ENCODE measurements around the gene FGF12.

The FGF12 gene

DNA sequence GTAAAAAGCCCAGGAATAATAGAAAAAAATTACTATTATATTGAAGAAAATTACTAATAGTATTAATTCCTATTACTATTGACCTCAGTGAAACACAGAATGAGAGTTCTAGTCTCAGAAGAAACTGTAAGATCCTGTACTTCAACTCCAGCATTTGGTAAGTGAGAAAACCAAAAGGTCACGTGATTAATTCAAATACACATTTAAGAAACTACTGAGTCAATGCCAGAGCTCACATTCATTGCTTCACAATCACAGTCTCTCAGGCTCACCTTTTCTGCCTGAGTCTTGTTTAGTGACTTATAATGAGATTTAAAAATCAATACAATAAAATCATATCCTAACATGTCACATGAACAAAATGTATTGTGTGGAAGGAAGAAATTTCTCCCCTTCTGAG lies 556.1 kb downstream of the FGF12 start:
- no peak for DNase-seq

- no peak for DNase-seq
Measured at GRCh38 chr3:192170659-192171058, 556.7 kb downstream of the FGF12 start.

- no peak for DNase-seq
Measured at GRCh38 chr3:192170031-192170430, 557.3 kb downstream of the FGF12 start.

DNA sequence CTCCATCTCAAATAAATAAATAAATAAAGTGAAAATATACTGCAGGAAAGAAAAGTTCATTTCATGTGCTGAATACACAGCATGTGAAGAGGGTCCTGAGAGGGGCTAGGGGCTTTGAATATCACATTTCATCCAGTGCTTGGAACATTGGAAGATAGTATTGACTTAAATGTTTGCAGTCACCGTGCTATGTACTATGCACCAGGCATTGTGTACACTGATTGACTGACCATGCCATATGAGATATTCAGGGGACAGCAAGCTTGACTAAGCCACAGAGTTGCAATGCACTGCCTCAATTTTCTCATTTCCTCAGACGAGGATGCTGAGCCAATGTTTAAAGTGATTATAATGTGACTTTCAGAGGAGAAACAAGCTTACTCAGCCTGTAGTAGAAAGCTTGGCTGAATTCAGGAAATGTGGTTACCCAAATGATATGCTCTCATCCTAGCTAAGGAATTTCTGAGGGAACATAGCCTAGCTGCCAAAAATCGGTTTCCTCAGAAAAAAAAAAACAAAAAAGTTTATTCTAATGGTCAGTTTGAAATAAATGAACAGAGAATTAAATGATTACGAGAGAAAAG lies 557.9 kb downstream of the FGF12 start:
- DNase-seq: no peak

- no peak for DNase-seq
Measured at GRCh38 chr3:192168202-192168601, 559.1 kb downstream of the FGF12 start.

GRCh38 chr3:192165552-192165951 lies 561.8 kb downstream of the FGF12 start:
- no peak for DNase-seq

DNA sequence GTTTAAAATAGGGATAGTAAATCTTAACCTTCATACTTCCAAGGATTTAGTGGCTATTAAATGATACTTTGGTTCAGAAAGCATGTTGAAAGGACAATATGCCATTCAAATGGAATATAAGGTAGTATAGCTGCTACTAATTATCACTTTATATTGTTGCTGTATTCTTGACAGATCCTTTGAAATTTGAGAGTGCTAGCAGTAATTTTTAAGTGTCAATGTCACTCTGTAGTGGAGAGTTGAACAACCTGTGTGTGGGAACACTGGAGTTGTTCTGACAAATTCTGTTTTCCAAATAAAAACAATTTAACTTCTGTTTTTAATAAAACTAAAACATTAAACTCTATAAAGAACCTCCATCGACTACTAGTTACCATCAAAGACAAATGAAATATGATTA lies 565.7 kb downstream of the FGF12 start:
- no peak for DNase-seq

GRCh38 chr3:192156382-192156781 lies 571.0 kb downstream of the FGF12 start:
- DNase-seq: no peak

GRCh38 chr3:192155194-192155593 lies 572.1 kb downstream of the FGF12 start:
- no peak for DNase-seq

DNA sequence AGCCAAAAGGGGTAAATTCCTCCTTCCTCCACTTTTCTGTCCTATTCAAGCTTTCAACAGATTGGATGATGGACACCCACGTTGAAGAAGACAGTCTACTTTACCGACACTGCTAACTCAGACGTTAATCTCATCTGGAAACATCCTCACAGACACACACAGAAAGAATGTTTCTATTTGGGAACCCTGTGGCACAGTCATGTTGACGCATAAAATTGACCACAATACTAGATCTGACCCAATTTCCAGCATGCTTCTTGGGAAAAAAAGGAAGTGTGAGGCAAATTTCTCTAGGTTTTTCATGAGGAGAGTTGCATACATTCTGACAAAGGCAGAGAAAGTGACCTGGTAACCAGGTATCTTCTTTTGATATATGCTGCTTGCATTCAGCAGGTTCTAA lies 594.1 kb downstream of the FGF12 start:
- DNase-seq: no peak

DNA sequence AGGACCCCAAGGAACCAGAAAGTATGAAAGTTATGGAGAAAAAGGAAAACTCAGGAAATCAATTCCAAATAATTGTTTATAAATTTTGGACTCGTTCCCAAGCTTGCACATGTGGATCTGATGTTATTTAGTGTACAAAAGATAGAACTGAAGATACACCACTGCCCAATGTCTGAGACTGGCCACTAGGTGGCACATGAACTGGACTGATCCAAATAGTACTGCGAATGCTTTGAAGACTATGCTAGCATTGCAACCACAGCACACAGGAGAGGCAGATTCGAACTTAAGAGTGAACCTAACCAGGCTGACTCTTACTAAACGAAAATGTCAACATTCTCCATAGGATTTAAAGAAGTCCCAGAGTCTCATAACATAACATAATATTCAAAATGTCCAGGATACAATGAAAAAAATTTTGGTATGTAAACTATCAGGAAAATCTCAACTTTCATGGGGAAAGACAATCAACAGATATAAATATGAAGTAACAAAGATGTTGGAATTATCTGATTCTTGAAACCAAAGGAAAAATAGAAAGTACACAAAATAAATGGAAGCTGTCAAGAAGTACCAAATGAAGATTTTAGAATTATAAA lies 596.7 kb downstream of the FGF12 start:
- no peak for DNase-seq

- DNase-seq: no peak
Measured at GRCh38 chr3:192129586-192129985, 597.8 kb downstream of the FGF12 start.

DNA sequence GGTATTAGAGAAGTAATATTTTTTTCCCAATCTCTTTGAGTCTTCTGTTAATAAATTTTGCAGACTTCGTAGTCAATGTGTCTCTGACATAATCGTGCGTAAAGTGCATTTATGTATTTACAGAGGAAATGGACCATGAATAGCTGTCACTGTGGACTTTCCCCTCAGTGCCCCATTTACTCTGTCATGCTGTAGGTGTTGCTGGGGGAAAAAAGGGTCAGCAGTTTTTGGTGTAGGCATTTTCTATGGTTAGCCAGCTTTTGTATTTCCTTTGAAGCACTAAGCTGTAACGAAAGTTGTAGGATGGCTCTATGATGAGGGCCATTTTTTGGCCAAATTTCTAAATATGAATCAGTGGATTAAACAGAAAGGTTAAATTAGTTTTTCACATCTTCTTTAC lies 598.4 kb downstream of the FGF12 start:
- no peak for DNase-seq

DNA sequence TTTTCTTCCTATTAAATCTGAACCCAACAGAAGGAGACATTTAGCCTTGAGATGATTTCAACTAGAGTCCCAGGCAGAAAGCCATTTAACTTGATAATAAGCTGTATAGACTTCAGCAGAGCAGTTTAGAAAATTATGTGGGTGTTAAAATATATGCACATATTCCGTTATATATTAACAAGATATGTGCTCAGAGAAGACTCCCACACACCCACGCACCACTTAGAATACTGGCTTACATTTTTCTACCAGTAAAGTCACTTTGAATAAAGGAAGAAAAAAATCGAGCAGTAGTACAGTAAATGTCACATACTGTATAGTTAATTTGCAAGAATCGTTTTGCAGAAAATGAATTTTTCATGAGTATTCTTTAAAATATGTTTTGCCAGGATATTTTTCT lies 599.3 kb downstream of the FGF12 start:
- no peak for DNase-seq

DNA sequence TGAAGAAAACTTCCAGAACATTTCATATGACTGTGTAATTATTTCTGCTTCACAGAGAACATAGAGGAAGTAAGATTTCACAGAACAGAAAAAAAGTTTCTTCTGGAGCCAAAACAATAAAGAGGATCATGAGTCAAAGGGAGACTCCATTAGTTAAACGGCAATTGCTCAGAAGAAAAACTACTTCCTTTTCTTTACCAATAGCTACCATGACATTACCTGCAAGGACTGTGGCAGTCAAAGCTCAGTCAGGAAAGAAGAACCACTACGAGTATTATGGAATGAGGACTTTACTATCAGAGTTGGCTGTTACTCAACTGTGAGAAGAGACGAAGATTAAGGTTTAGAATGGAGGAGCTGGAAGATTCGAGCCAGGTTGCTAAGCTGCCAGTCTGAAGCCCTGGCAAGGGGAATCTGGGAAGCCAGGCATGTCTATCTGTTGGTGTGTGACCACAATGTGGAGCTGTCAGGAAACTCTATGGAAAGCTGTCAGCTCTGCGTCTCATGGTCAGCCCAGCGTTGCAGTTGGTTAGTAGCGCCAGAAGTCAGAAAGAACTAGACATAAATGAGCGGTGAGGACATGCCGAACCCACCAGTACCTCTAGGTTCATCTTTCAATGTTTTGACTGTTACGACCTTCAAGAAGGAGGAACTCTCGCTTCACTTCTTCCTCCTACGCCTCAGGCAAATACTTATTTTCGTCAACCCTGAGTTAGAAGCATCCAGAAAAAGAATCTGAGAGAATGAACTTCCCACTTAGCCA lies 604.3 kb downstream of the FGF12 start:
- DNase-seq: no peak

DNA sequence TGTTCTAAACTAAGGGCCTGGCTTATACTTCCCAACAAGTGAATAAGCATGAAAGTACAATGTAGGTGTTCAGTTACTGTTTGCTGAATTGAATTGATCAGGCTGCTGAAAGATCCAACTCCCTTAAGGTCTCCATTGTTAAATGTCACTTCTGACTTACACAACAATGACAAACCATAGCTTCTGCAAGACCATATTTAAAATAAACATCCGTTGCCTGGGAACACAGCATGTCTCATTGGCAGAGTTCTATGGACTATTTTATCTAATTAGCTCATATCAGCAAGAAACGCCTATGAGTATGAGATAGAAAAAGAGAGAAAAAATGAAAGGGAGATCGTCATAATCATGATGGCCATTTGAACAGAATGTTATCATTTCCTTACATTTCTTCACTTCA lies 605.4 kb downstream of the FGF12 start:
- DNase-seq: no peak

GRCh38 chr3:192108820-192109219 lies 618.5 kb downstream of the FGF12 start:
- no peak for DNase-seq

GRCh38 chr3:192106543-192106942 lies 620.8 kb downstream of the FGF12 start:
- no peak for DNase-seq

DNA sequence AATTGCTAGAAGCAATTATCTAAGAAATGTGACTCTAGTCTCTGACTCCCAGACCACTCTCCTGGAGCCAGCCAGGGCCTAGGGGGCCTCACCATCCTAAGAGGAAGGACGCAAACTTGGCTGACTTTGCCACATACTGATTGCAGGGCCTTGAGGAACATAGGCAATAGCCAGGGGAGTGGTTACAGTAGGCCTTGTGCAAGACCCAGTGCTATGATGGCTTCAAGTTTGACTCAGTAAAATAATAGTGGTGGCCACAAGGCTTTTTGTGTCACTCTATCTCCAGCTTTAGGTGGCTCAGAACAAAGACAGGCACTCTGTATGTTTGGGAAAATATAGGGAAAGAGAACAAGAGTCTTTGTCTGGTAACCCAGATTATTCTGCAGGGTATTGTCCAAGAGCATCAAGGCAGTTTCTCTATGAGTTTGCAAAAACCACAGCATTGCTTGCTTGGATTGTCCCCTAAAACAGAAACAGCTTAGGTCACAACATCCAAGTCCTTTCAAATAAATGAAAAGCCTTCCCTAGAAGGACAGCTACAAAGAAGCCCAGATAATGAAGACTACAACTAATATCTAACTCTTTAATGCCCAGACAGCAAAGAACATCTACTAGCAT lies 634.8 kb downstream of the FGF12 start:
- no peak for DNase-seq

DNA sequence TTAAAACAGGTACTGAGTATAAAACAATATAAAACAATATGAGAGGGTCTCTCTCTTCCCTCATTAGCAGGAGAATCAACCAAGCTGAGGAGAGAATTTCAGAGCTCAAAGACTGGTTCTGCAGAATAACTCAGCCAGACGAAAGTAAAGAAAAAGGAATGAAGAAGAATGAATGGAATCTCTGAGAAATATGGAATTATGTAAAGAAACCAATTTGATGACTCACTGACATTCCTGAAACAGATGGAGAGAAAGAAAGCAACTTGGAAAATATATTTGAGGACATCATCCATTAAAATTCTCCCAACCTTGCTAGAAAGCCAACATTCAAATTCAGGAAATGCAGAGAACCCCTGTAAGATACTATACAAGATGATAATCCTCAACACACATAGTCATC lies 635.5 kb downstream of the FGF12 start:
- no peak for DNase-seq

DNA sequence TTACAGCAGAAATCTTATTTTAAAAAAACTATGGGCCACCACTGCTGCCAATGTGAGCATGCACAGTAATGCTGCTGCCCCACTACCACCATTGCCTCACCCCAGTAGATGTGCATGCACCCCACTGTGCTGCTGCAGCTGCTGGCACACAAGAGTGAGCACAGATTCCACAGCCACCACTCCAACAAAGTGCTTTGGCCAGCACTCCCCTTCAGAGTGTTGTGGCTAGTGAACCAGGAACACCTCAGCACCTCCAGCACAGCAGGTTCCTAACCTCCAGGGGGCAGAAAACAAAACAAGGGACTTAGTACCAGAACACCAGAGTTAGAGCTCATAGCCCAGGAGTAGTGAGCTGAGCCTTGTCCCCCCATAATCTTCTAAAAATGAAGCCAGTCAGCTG lies 636.8 kb downstream of the FGF12 start:
- no peak for DNase-seq

Data from activated naive CD4-positive, alpha-beta T cell treated with Interleukin-2 at 50 U/mL for 16 hours (primary cell).